ENCODE measurements around the gene THSD4. TPM values are rescaled to one million over a fixed set of nuclear protein-coding genes. Genes with fewer than 3 reads are reported as not detected.

The THSD4 gene
- total RNA-seq, 1 experiment from 2014 or later = 65.4 TPM

GRCh38 chr15:71742964-71743363, 627.7 kb downstream of the THSD4 start:
- ATAC-seq (no peak), DNase-seq (ENCODE audit: low read depth, low spot score) (no peak)
- POLR2A ChIA-PET = no interaction called here
- in situ Hi-C loops (cut with HindIII; ENCODE audit: low pct_unique_long_range_greater_than_20kb, low sequenced_read_pairs) = no loop called here
- Histone ChIP-seq H3K4me3 (ENCODE audit: low read depth in 2 of 2, low read length in 2 of 2) (no peak overlapping the region), H3K9me3 (ENCODE audit: control insufficient read depth, insufficient read depth, low read depth, low read length) (no peaks in the 10 kb centered on the region), H3K27ac (ENCODE audit: low read length) (no peak overlapping the region), H3K4me1 (ENCODE audit: control insufficient read depth, insufficient read depth, low read length) (peaks cover 20% of the 10 kb centered on the region), H3K27me3 (ENCODE audit: control insufficient read depth, insufficient read depth, low read length) (no peaks in the 10 kb centered on the region), H3K36me3 (ENCODE audit: control insufficient read depth, insufficient read depth, low read length) (no peaks in the 10 kb centered on the region)
- BruUV-seq (replicated peaks) = no TSS peak
- TF ChIP-seq TCF7L2 (IDR thresholded peaks at IDR 0.05; ENCODE audit: low read depth, low read length) (no peak), SIN3A (IDR thresholded peaks at IDR 0.05; ENCODE audit: borderline replicate concordance, insufficient read depth, low read depth, low read length) (no peak), CTCF (IDR thresholded peaks at IDR 0.05) (no peak)
- CTCF ChIA-PET = interaction anchor here (1.0 to 2.6 kb wide), 4 partner anchors 29 to 413 kb away, joined by 3 to 22 read pairs (median 11); no protein-coding TSS in a partner anchor
- intact Hi-C loops (cut with micrococcal nuclease; ENCODE audit: unreplicated experiment) = loop anchor here (10.0 kb wide), 1 partner anchor 412 kb away; no protein-coding TSS in a partner anchor

GRCh38 chr15:71743861-71744382, 628.7 kb downstream of the THSD4 start:
- intact Hi-C loops (cut with micrococcal nuclease; ENCODE audit: unreplicated experiment) (loop anchor here (10.0 kb wide), 1 partner anchor 411 kb away; no protein-coding TSS in a partner anchor), in situ Hi-C loops (cut with HindIII; ENCODE audit: low pct_unique_long_range_greater_than_20kb, low sequenced_read_pairs) (no loop called here)
- no peak for ATAC-seq
- POLR2A ChIA-PET = interaction anchor here (0.6 kb wide), 3 partner anchors 8 to 167 kb away, joined by 5 to 12 read pairs (median 7); no protein-coding TSS in a partner anchor
- Histone ChIP-seq H3K4me1 (ENCODE audit: control insufficient read depth, insufficient read depth, low read length) (peaks cover 24% of the 10 kb centered on the region), H3K27ac (ENCODE audit: low read length) (no peak overlapping the region), H3K9me3 (ENCODE audit: control insufficient read depth, insufficient read depth, low read depth, low read length) (no peaks in the 10 kb centered on the region; the same call in 1 of the 2 replicates), H3K27me3 (ENCODE audit: control insufficient read depth, insufficient read depth, low read length) (no peaks in the 10 kb centered on the region), H3K4me3 (ENCODE audit: low read depth in 2 of 2, low read length in 2 of 2) (no peak overlapping the region), H3K36me3 (ENCODE audit: control insufficient read depth, insufficient read depth, low read length) (no peaks in the 10 kb centered on the region)
- DNase-seq (ENCODE audit: low read depth, low spot score) = no peak
- no peak for TF ChIP-seq SIN3A (IDR thresholded peaks at IDR 0.05; ENCODE audit: borderline replicate concordance, insufficient read depth, low read depth, low read length)
- peak; percentile 84 for TF ChIP-seq CTCF (IDR thresholded peaks at IDR 0.05)
- TSS peak; percentile 52 for BruUV-seq (replicated peaks)
- CTCF ChIA-PET = interaction anchor here (0.5 to 2.6 kb wide), 33 partner anchors 9 to 1086 kb away, joined by 3 to 22 read pairs (median 7); no protein-coding TSS in a partner anchor

- intact Hi-C loops (cut with micrococcal nuclease; ENCODE audit: unreplicated experiment) (loop anchor here (5.0 to 10.0 kb wide), 2 partner anchors 56 to 408 kb away; no protein-coding TSS in a partner anchor), in situ Hi-C loops (cut with HindIII; ENCODE audit: low pct_unique_long_range_greater_than_20kb, low sequenced_read_pairs) (no loop called here)
- ChIA-PET CTCF (no interaction called here), POLR2A (no interaction called here)
- H3K27me3 ChIP-seq (ENCODE audit: control insufficient read depth, insufficient read depth, low read length) = no peaks in the 10 kb centered on the region
- H3K9me3 ChIP-seq (ENCODE audit: control insufficient read depth, insufficient read depth, low read depth, low read length) = no peaks in the 10 kb centered on the region; the same call in 1 of the 2 replicates
- H3K36me3 ChIP-seq (ENCODE audit: control insufficient read depth, insufficient read depth, low read length) = no peaks in the 10 kb centered on the region
- DNase-seq (ENCODE audit: low read depth, low spot score) = no peak
- no peak overlapping the region for H3K4me3 ChIP-seq (ENCODE audit: low read depth in 2 of 2, low read length in 2 of 2)
- H3K4me1 ChIP-seq (ENCODE audit: control insufficient read depth, insufficient read depth, low read length) = peaks cover 24% of the 10 kb centered on the region
- no TSS peak for BruUV-seq (replicated peaks)
- 0 out of 2 replicates have a peak overlapping the region, but pooled peaks have one; percentile 62 for H3K27ac ChIP-seq (ENCODE audit: low read length)
- no peak for ATAC-seq
- TF ChIP-seq CTCF (IDR thresholded peaks at IDR 0.05) = no peak
- no peak for TF ChIP-seq POLR2AphosphoS5 (IDR thresholded peaks at IDR 0.05; ENCODE audit: low read depth, low read length)
- no peak for TF ChIP-seq TCF7L2 (IDR thresholded peaks at IDR 0.05; ENCODE audit: low read depth, low read length)
- TF ChIP-seq REST (IDR thresholded peaks at IDR 0.05; ENCODE audit: insufficient read depth in 1 of 2, low read depth in 2 of 2, low read length in 1 of 2) = no peak
- TF ChIP-seq SIN3A (IDR thresholded peaks at IDR 0.05; ENCODE audit: borderline replicate concordance, insufficient read depth, low read depth, low read length) = no peak
These were observed 631.4 kb downstream of the THSD4 start for GRCh38 chr15:71746719-71747118.
